Measurements from ENCODE around the gene JMJD7. TPM values are rescaled to one million over a fixed set of nuclear protein-coding genes. Genes with fewer than 3 reads are reported as not detected.

JMJD7 gene
- total RNA-seq, 1 experiment from 2014 or later, result 11.7 TPM

- H3K36me3 ChIP-seq (ENCODE audit: low read depth), result no peaks in the 10 kb centered on the region
- no peaks in the 10 kb centered on the region for H3K9me3 ChIP-seq (ENCODE audit: insufficient read depth, low read depth)
- H4K20me1 ChIP-seq (ENCODE audit: insufficient read depth), result no peaks in the 10 kb centered on the region
- H3K27me3 ChIP-seq (ENCODE audit: insufficient read depth, low read depth), result no peaks in the 10 kb centered on the region
- intact Hi-C loops (cut with micrococcal nuclease; ENCODE audit: unreplicated experiment), result no loop called here
- H3K4me1 ChIP-seq (replicated peaks; ENCODE audit: insufficient read depth), result no peaks in the 10 kb centered on the region
- H2AFZ ChIP-seq, result no peak overlapping the region
- peak overlapping the region; percentile 40 for H3K4me2 ChIP-seq
- CTCF ChIA-PET, result no interaction called here
- BruUV-seq (replicated peaks), result no TSS peak
- no peak for DNase-seq
- no peaks in the 10 kb centered on the region for H3F3A ChIP-seq (ENCODE audit: insufficient read depth, low read depth)
- H3K79me2 ChIP-seq (ENCODE audit: low read depth), result no peaks in the 10 kb centered on the region
- H3K9me2 ChIP-seq (ENCODE audit: insufficient read depth), result no peaks in the 10 kb centered on the region
- TF ChIP-seq CTCF (conservative IDR thresholded peaks at IDR 0.05) (no peak), EZH2 (IDR thresholded peaks at IDR 0.05; ENCODE audit: low read depth) (no peak)
- H3K4me3 ChIP-seq, result no peak overlapping the region
- POLR2A ChIA-PET (ENCODE audit: unreplicated experiment), result no interaction called here
- H3K27ac ChIP-seq, result no peak overlapping the region
Observed at GRCh38 chr15:41881550-41881919, 53.6 kb downstream of the JMJD7 start.

DNA sequence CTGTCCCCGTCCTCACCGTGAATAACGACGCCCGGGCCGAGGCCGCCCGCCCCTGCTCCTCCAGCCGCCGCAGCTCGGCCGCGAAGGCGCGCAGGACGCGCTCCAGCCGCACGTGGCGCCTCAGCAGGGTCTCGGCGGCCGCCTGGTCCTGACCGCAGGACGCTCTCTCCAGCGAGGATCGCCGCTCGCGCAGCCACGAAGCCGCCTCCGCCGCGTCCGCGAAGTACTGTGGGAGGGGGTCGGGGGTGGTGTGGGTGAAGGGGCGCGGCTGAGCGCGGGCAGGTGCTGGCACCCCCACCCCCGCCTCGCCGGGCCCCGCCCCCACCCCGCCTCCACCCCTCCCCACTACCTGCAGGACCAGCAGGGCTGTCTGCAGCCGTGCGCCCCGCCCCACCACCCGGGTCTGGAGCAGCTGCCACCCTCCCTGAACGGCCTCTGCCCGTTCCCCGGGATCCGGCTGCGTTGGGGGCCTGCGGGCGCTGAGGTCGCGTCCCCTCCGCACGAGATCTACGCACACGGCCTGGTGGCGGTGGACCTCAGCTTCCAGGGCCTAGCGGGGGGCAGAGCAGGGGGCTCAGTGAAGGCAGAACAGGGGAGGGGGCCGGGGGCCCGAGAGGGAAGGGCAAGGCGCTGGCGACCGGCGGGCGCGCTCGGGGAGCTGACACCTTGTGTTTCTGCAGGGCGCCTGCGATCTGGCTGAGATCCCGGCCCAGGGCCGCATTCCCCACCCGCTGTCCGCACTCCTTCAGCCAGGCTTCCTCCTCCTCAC is 54.2 kb downstream of the JMJD7 start:
- intact Hi-C loops (cut with micrococcal nuclease; ENCODE audit: unreplicated experiment), result no loop called here
- POLR2A ChIA-PET (ENCODE audit: unreplicated experiment), result no interaction called here
- Histone ChIP-seq H3K4me2 (peak overlapping the region; percentile 72), H4K20me1 (ENCODE audit: insufficient read depth) (no peaks in the 10 kb centered on the region), H3K79me2 (ENCODE audit: low read depth) (no peaks in the 10 kb centered on the region), H3K4me3 (peak overlapping the region; percentile 42; the same call in 1 of the 2 replicates), H2AFZ (peak overlapping the region; percentile 60; the same call in 1 of the 2 replicates), H3K27ac (no peak overlapping the region), H3K9me3 (ENCODE audit: insufficient read depth, low read depth) (no peaks in the 10 kb centered on the region), H3K9me2 (ENCODE audit: insufficient read depth) (no peaks in the 10 kb centered on the region), H3K4me1 (replicated peaks; ENCODE audit: insufficient read depth) (no peaks in the 10 kb centered on the region), H3K36me3 (ENCODE audit: low read depth) (no peaks in the 10 kb centered on the region), H3K27me3 (ENCODE audit: insufficient read depth, low read depth) (no peaks in the 10 kb centered on the region), H3F3A (ENCODE audit: insufficient read depth, low read depth) (no peaks in the 10 kb centered on the region)
- peak in 1 of 2 experiments; percentile 61 for DNase-seq
- TF ChIP-seq EZH2 (IDR thresholded peaks at IDR 0.05; ENCODE audit: low read depth) (no peak), CTCF (conservative IDR thresholded peaks at IDR 0.05) (no peak)
- CTCF ChIA-PET, result no interaction called here
- BruUV-seq (replicated peaks), result no TSS peak

GRCh38 chr15:41882689-41883483 is 55.0 kb downstream of the JMJD7 start:
- Histone ChIP-seq H3K36me3 (ENCODE audit: low read depth) (no peaks in the 10 kb centered on the region), H3F3A (ENCODE audit: insufficient read depth, low read depth) (no peaks in the 10 kb centered on the region), H3K27ac (no peak overlapping the region), H4K20me1 (ENCODE audit: insufficient read depth) (no peaks in the 10 kb centered on the region), H2AFZ (peak overlapping the region; percentile 60; the same call in 1 of the 2 replicates), H3K79me2 (ENCODE audit: low read depth) (no peaks in the 10 kb centered on the region), H3K4me1 (replicated peaks; ENCODE audit: insufficient read depth) (no peaks in the 10 kb centered on the region), H3K27me3 (ENCODE audit: insufficient read depth, low read depth) (no peaks in the 10 kb centered on the region), H3K9me2 (ENCODE audit: insufficient read depth) (no peaks in the 10 kb centered on the region), H3K4me3 (peak overlapping the region; percentile 42; the same call in 1 of the 2 replicates), H3K9me3 (ENCODE audit: insufficient read depth, low read depth) (no peaks in the 10 kb centered on the region), H3K4me2 (peak overlapping the region; percentile 72)
- no TSS peak for BruUV-seq (replicated peaks)
- no peak for TF ChIP-seq CTCF (conservative IDR thresholded peaks at IDR 0.05)
- TF ChIP-seq EZH2 (IDR thresholded peaks at IDR 0.05; ENCODE audit: low read depth), result no peak
- CTCF ChIA-PET, result no interaction called here
- intact Hi-C loops (cut with micrococcal nuclease; ENCODE audit: unreplicated experiment), result no loop called here
- POLR2A ChIA-PET (ENCODE audit: unreplicated experiment), result no interaction called here
- no peak for DNase-seq
